HFFc6 (cell line): ENCODE measurements around the gene FOXS1. TPM values are rescaled to one million over a fixed set of nuclear protein-coding genes. Genes with fewer than 3 reads are reported as not detected.
A peak's percentile ranks its signal among the peaks of the same experiment; 100 is the strongest.

Source experiments
- DNase-seq: peaks from one replicate; pipeline ENCODE4 v3.0.0-alpha.2; 2018
- H3K27ac Mint-ChIP-seq: 2 replicates; pipeline ENCODE4 v1.8.0; 2020; ENCODE audit warnings: mild to moderate bottlenecking, mixed read lengths
- H3K27me3 Mint-ChIP-seq: 2 replicates; pipeline ENCODE4 v1.8.0; 2021; ENCODE audit warnings: mild to moderate bottlenecking, moderate library complexity, mixed read lengths; ENCODE audit not compliant: insufficient read depth
- H3K36me3 Mint-ChIP-seq: 2 replicates; pipeline ENCODE4 v1.8.0; 2021; ENCODE audit warnings: low read depth, mixed read lengths
- H3K4me1 Mint-ChIP-seq: 2 replicates; pipeline ENCODE4 v1.8.0; 2020; ENCODE audit warnings: low read depth, mixed read lengths
- H3K4me3 Mint-ChIP-seq: 2 replicates; pipeline ENCODE4 v1.8.0; 2020; ENCODE audit warnings: mild to moderate bottlenecking, moderate library complexity, mixed read lengths
- H3K9me3 Mint-ChIP-seq: 2 replicates; pipeline ENCODE4 v1.8.0; 2020; ENCODE audit warnings: mild to moderate bottlenecking, mixed read lengths
- CTCF ChIP-seq: fragments of 200-600 bp; sonication (generic); IDR thresholded peaks from 2 replicates; pipeline ENCODE4 v1.5.0; 2021; ENCODE audit warnings: antibody characterized with exemption, mild to moderate bottlenecking
- total RNA-seq, 6 experiments: library from RNA; stranded (reverse); fragmentation: NEBNext Ultra II Directional; extraction: Animal tissue kit (Norgen Biotek cat#: 25700); gene quantifications; 2 replicates in 1 of 6; 3 replicates in 5 of 6; pipeline ENCODE4 v1.2.3, GENCODE V29; 2021

FOXS1 gene
- total RNA-seq, 6 experiments from 2014 or later, result not detected

GRCh38 chr20:31877684-31878083 is 32.3 kb upstream of the FOXS1 start:
- Mint-ChIP-seq H3K27me3 (peaks cover 19% of the 10 kb centered on the region), H3K36me3 (no peaks in the 10 kb centered on the region), H3K9me3 (no peaks in the 10 kb centered on the region), H3K27ac (no peak overlapping the region), H3K4me3 (no peak overlapping the region), H3K4me1 (peaks cover 6% of the 10 kb centered on the region; the same call in 1 of the 2 replicates)
- DNase-seq, result no peak
- TF ChIP-seq CTCF, result no peak

DNA sequence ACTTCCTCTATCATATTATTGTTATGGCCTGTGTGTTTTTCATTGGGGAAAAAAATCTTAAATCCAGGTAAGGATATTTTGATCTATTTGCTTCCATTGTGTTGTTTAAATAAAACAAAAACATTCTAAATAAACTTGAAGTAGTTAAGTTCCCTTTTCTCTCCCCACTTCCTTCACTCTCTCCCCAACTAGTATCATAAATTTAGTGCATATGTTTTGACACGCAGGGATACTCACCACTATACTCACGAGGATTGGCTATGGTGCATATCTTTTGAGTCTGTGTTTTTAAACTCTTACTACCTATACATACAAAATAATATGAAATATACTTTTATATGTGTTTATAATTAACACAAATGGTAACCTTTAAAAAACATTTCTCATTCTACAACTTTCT is 30.3 kb upstream of the FOXS1 start:
- TF ChIP-seq CTCF, result no peak
- peaks cover 2% of the 10 kb centered on the region; the same call in 1 of the 2 replicates for H3K4me1 Mint-ChIP-seq
- no peak overlapping the region for H3K27ac Mint-ChIP-seq
- H3K9me3 Mint-ChIP-seq, result no peaks in the 10 kb centered on the region
- no peak for DNase-seq
- no peak overlapping the region for H3K4me3 Mint-ChIP-seq
- peaks cover 33% of the 10 kb centered on the region for H3K27me3 Mint-ChIP-seq
- H3K36me3 Mint-ChIP-seq, result no peaks in the 10 kb centered on the region

DNA sequence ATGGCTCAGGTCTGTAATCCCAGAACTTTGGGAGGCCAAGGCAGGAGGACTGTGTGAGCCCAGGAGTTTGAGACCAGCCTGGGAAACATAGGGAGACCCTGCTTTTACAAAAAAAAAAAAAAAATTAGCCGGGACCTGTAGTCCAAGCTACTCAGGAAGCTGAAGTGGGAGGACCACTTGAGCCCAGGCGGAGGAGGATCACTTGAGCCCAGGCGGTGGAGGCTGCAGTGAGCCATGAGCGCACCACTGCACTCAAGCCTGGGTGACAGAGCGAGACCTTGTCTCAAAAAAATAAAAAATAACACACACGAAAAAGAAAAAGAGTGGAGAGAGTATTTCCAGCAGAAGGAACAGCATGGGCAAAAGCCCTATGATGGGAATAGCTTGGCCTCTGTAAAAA is 27.0 kb upstream of the FOXS1 start:
- H3K4me3 Mint-ChIP-seq, result no peak overlapping the region
- H3K27ac Mint-ChIP-seq, result no peak overlapping the region
- DNase-seq, result no peak
- no peak for TF ChIP-seq CTCF
- no peaks in the 10 kb centered on the region for H3K36me3 Mint-ChIP-seq
- H3K27me3 Mint-ChIP-seq, result peaks cover 53% of the 10 kb centered on the region
- H3K4me1 Mint-ChIP-seq, result peaks cover 7% of the 10 kb centered on the region
- no peaks in the 10 kb centered on the region for H3K9me3 Mint-ChIP-seq

DNA sequence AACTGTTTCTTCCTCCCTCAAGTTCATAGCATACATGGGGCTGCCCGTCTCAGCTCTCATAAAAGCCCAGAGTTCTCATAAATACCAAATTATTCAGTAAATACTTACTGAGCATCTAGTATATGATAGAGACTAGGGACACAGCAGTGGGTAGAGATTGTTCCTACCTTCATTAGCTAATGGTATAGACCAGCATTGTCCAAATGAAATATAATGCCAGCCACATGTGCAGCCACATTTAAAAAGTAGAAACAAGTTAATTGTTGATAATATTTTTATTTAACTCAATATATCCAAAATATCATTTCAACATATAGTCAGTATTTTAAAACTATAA is 26.2 kb upstream of the FOXS1 start:
- H3K27me3 Mint-ChIP-seq, result peaks cover 54% of the 10 kb centered on the region
- TF ChIP-seq CTCF, result no peak
- H3K36me3 Mint-ChIP-seq, result no peaks in the 10 kb centered on the region
- no peak overlapping the region for H3K27ac Mint-ChIP-seq
- no peaks in the 10 kb centered on the region for H3K9me3 Mint-ChIP-seq
- DNase-seq, result no peak
- no peak overlapping the region for H3K4me3 Mint-ChIP-seq
- H3K4me1 Mint-ChIP-seq, result peaks cover 7% of the 10 kb centered on the region

- Mint-ChIP-seq H3K27ac (no peak overlapping the region), H3K4me1 (peaks cover 7% of the 10 kb centered on the region), H3K9me3 (no peaks in the 10 kb centered on the region), H3K27me3 (peaks cover 57% of the 10 kb centered on the region), H3K4me3 (peak overlapping the region; percentile 14; the same call in 1 of the 2 replicates), H3K36me3 (no peaks in the 10 kb centered on the region)
- DNase-seq, result no peak
- no peak for TF ChIP-seq CTCF
Observed at GRCh38 chr20:31870726-31871617, 25.6 kb upstream of the FOXS1 start.
